Body of pancreas (tissue), 4 donors: ENCODE results near the gene FMOD.

Source experiments
- CTCF ChIP-seq, 7 experiments: fragments of 450-650 bp in 4 of 7; fragments of 200-600 bp in 3 of 7; sonication (generic) in 3 of 7; IDR thresholded peaks; one replicate each; pipeline ENCODE4 v1.5.1; 2016 to 2019; ENCODE audit warnings: antibody characterized with exemption in 7 of 7
- POLR2A ChIP-seq, 3 donors: fragments of 450-650 bp; IDR thresholded peaks; one replicate each; pipeline ENCODE4 v1.6.1; 2016; ENCODE audit warnings: antibody characterized with exemption in 3 of 3, mild to moderate bottlenecking in 2 of 3

GRCh38 chr1:203382026-203382425, 31.1 kb upstream of the FMOD start:
- TF ChIP-seq CTCF (IDR thresholded peaks at IDR 0.05) (no peak), POLR2A (IDR thresholded peaks at IDR 0.05) (no peak)
